IMR-90 (cell line): Measurements from ENCODE around the gene CCSER2. TPM values are rescaled to one million over a fixed set of nuclear protein-coding genes. Genes with fewer than 3 reads are reported as not detected.

Experiments used
- ATAC-seq: fragments of 200-7000 bp; cut with Tn5 transposase; 2 replicates; pipeline ENCODE4 v1.9.1; 2020; ENCODE audit warnings: low read depth, mild to moderate bottlenecking, moderate library complexity
- BruUV-seq: library from RNA; stranded (reverse); fragments of 400-500 nt; replicated peaks from 2 replicates; lab custom pipeline; 2021; lab: Mats Ljungman, UMichigan
- CTCF ChIA-PET: fragments of 300-600 bp; formaldehyde crosslinking; extraction: SDS; loops from one replicate; lab custom pipeline; 2021; ENCODE audit warnings: antibody characterized with exemption; lab: Yijun Ruan, JAX
- POLR2A ChIA-PET: fragments of 300-600 bp; sonication (Branson Sonifier 250); formaldehyde crosslinking; loops from one replicate; lab custom pipeline; 2022; ENCODE audit warnings: antibody characterized with exemption; ENCODE audit not compliant: unreplicated experiment; lab: Charles Lee
- DNase-seq: peaks from one replicate; pipeline ENCODE4 v3.0.0; 2013
- H2AFZ ChIP-seq: replicated peaks from 2 replicates; pipeline ENCODE3; 2013; ENCODE audit warnings: low read length, mild to moderate bottlenecking; ENCODE audit not compliant: poor library complexity
- H2AK5ac ChIP-seq: 2 replicates; pipeline ENCODE4 v1.6.1; 2013; ENCODE audit warnings: low read depth, low read length, inconsistent platforms
- H2AK9ac ChIP-seq: replicated peaks from 2 replicates; pipeline ENCODE3; 2013; ENCODE audit warnings: mild to moderate bottlenecking, low read depth, low read length, moderate library complexity; ENCODE audit not compliant: poor library complexity
- H2BK120ac ChIP-seq: 2 replicates; pipeline ENCODE4 v1.6.1; 2013; ENCODE audit warnings: low read depth, low read length, inconsistent platforms
- H2BK15ac ChIP-seq: 3 replicates; pipeline ENCODE4 v1.6.1; 2013; ENCODE audit warnings: low read depth, low read length, inconsistent platforms
- H2BK20ac ChIP-seq: 2 replicates; pipeline ENCODE4 v1.6.1; 2013; ENCODE audit warnings: low read depth, mild to moderate bottlenecking, inconsistent platforms, low read length, moderate library complexity
- H2BK5ac ChIP-seq: 2 replicates; pipeline ENCODE4 v1.6.1; 2013; ENCODE audit warnings: mild to moderate bottlenecking, low read depth, low read length, inconsistent platforms; ENCODE audit not compliant: poor library complexity, severe bottlenecking
- H3K14ac ChIP-seq: replicated peaks from 2 replicates; pipeline ENCODE4 v1.6.1; 2013; ENCODE audit warnings: low read depth, low read length, inconsistent platforms
- H3K18ac ChIP-seq: 2 replicates; pipeline ENCODE4 v1.6.1; 2013; ENCODE audit warnings: low read depth, low read length, control low read depth
- H3K23ac ChIP-seq: 2 replicates; pipeline ENCODE4 v1.6.1; 2013; ENCODE audit warnings: low read depth, low read length, inconsistent platforms
- H3K27ac ChIP-seq: 2 replicates; pipeline ENCODE4 v1.5.1; 2013; ENCODE audit warnings: mild to moderate bottlenecking, control low read depth, low read length; ENCODE audit not compliant: insufficient read depth
- H3K27me3 ChIP-seq: 2 replicates; pipeline ENCODE4 v1.6.1; 2013; ENCODE audit warnings: low read length; ENCODE audit not compliant: control insufficient read depth, insufficient read depth
- H3K36me3 ChIP-seq: 2 replicates; pipeline ENCODE4 v1.6.1; 2013; ENCODE audit warnings: low read length, mixed read lengths; ENCODE audit not compliant: control insufficient read depth, insufficient read depth
- H3K4ac ChIP-seq: 2 replicates; pipeline ENCODE4 v1.6.1; 2013; ENCODE audit warnings: low read depth, low read length, inconsistent platforms
- H3K4me1 ChIP-seq: 2 replicates; pipeline ENCODE4 v1.6.1; 2013; ENCODE audit warnings: low read length, mixed read lengths; ENCODE audit not compliant: control insufficient read depth, insufficient read depth
- H3K4me2 ChIP-seq: 2 replicates; pipeline ENCODE4 v1.6.1; 2013; ENCODE audit warnings: low read depth, mild to moderate bottlenecking, control low read depth, low read length, moderate library complexity
- H3K4me3 ChIP-seq: 2 replicates; pipeline ENCODE4 v1.5.1; 2013; ENCODE audit warnings: low read depth, mild to moderate bottlenecking, control low read depth, low read length, moderate library complexity; ENCODE audit not compliant: insufficient read depth
- H3K56ac ChIP-seq: 2 replicates; pipeline ENCODE4 v1.6.1; 2013; ENCODE audit warnings: low read length, inconsistent platforms; ENCODE audit not compliant: insufficient read depth; ENCODE audit errors: extremely low read depth
- H3K79me1 ChIP-seq, 2 experiments: 2 replicates each; pipeline ENCODE4 v1.6.1; 2013; ENCODE audit warnings: low read length in 2 of 2, inconsistent platforms in 1 of 2, low read depth in 1 of 2
- H3K9ac ChIP-seq: 2 replicates; pipeline ENCODE4 v1.6.1; 2013; ENCODE audit warnings: low read depth, low read length, control low read depth
- H3K9me1 ChIP-seq: 2 replicates; pipeline ENCODE4 v1.6.1; 2013; ENCODE audit warnings: low read length, inconsistent platforms; ENCODE audit not compliant: insufficient read depth
- H3K9me3 ChIP-seq: 2 replicates; pipeline ENCODE4 v1.6.1; 2013; ENCODE audit warnings: low read length; ENCODE audit not compliant: control insufficient read depth, insufficient read depth
- H4K20me1 ChIP-seq: 2 replicates; pipeline ENCODE4 v1.6.1; 2013; ENCODE audit warnings: low read length, inconsistent platforms; ENCODE audit not compliant: insufficient read depth
- H4K5ac ChIP-seq: 2 replicates; pipeline ENCODE4 v1.6.1; 2013; ENCODE audit warnings: mild to moderate bottlenecking, low read depth, low read length, control low read depth
- H4K8ac ChIP-seq, 2 experiments: 2 replicates each; pipeline ENCODE4 v1.6.1; 2013; ENCODE audit warnings: low read depth in 2 of 2, low read length in 2 of 2, control low read depth in 1 of 2, inconsistent platforms in 1 of 2
- H4K91ac ChIP-seq: 2 replicates; pipeline ENCODE4 v1.6.1; 2013; ENCODE audit warnings: low read depth, low read length, inconsistent platforms; ENCODE audit not compliant: insufficient read depth
- BHLHE40 ChIP-seq: fragments of 150-350 bp; IDR thresholded peaks from 2 replicates; pipeline ENCODE4 v1.6.1; 2016; ENCODE audit warnings: mild to moderate bottlenecking, low read depth, low read length
- CEBPB ChIP-seq: IDR thresholded peaks from 2 replicates; pipeline ENCODE4 v1.6.1; 2012; ENCODE audit warnings: low read depth, low read length, improper control_type of control experiment
- CHD1 ChIP-seq: IDR thresholded peaks from 2 replicates; pipeline ENCODE4 v1.6.1; 2012; ENCODE audit warnings: low read depth, low read length, improper control_type of control experiment
- FOS ChIP-seq: fragments of 150-350 bp; IDR thresholded peaks from 2 replicates; pipeline ENCODE4 v1.6.1; 2016; ENCODE audit warnings: low read depth, low read length
- MAFK ChIP-seq: IDR thresholded peaks from 2 replicates; pipeline ENCODE4 v1.6.1; 2012; ENCODE audit warnings: low read depth, low read length, improper control_type of control experiment
- MAZ ChIP-seq: IDR thresholded peaks from 2 replicates; pipeline ENCODE4 v1.6.1; 2012; ENCODE audit warnings: low read depth, mild to moderate bottlenecking, low read length, improper control_type of control experiment, moderate library complexity, borderline replicate concordance
- MXI1 ChIP-seq: IDR thresholded peaks from 2 replicates; pipeline ENCODE4 v1.6.1; 2012; ENCODE audit warnings: low read depth, mild to moderate bottlenecking, low read length, moderate library complexity, borderline replicate concordance
- NFE2L2 ChIP-seq: fragments of 150-350 bp; IDR thresholded peaks from 2 replicates; pipeline ENCODE4 v1.6.1; 2016; ENCODE audit warnings: low read depth, mild to moderate bottlenecking, low read length
- POLR2A ChIP-seq: IDR thresholded peaks from 2 replicates; pipeline ENCODE4 v1.6.1; 2012; ENCODE audit warnings: mild to moderate bottlenecking, low read depth, low read length
- RAD21 ChIP-seq: IDR thresholded peaks from 2 replicates; pipeline ENCODE4 v1.6.1; 2012; ENCODE audit warnings: low read length, improper control_type of control experiment
- RCOR1 ChIP-seq: IDR thresholded peaks from 2 replicates; pipeline ENCODE4 v1.6.1; 2012; ENCODE audit warnings: mild to moderate bottlenecking, low read length, improper control_type of control experiment; ENCODE audit not compliant: insufficient replicate concordance
- RFX5 ChIP-seq: IDR thresholded peaks from 2 replicates; pipeline ENCODE4 v1.8.0; 2012; ENCODE audit warnings: low read depth, mild to moderate bottlenecking, low read length, moderate library complexity
- SMC3 ChIP-seq: fragments of 150-350 bp; IDR thresholded peaks from 2 replicates; pipeline ENCODE4 v1.6.1; 2016; ENCODE audit warnings: low read depth, mild to moderate bottlenecking, antibody characterized with exemption, low read length, moderate library complexity
- WGBS, 2 experiments: methylation state at CpG; one replicate each; pipeline versions ENCODE4 v1.1.5 to v1.1.7; 2013; ENCODE audit warnings: missing lambda C conversion rate in 2 of 2; ENCODE audit not compliant: insufficient read length in 1 of 2; ENCODE audit errors: extremely low coverage in 2 of 2; 5-methylcytosine and 5-hydroxymethylcytosine counted together
- dilution Hi-C: fragments of 300-500 bp; cut with HindIII; formaldehyde crosslinking; loops from one replicate; pipeline ENCODE4 v1.14.3; 2018; ENCODE audit warnings: low sequenced_read_pairs; ENCODE audit not compliant: unreplicated experiment
- in situ Hi-C: fragments of 300-500 bp; cut with MboI; formaldehyde crosslinking; loops from 3 replicates; pipeline ENCODE4 v1.14.3; 2019; ENCODE audit warnings: low sequenced_read_pairs, inconsistent platforms, mixed read lengths
- intact Hi-C: fragments of 100-400 bp; cut with micrococcal nuclease; formaldehyde crosslinking; loops from 2 replicates; pipeline ENCODE4 v1.10.0; 2022
- polyA plus RNA-seq, 3 experiments: library from polyadenylated mRNA; depleted of rRNA; stranded (reverse); fragments of >200 nt; gene quantifications; 2 replicates each; pipeline ENCODE4 v1.2.3, GENCODE V29; 2012; ENCODE audit warnings: low replicate concordance in 1 of 3
- total RNA-seq: library from RNA; depleted of rRNA; stranded (reverse); fragments of >200 nt; gene quantifications from 2 replicates; pipeline ENCODE4 v1.2.3, GENCODE V29; 2012
- TF ChIP-seq, protein P1 (sequence below): conservative IDR thresholded peaks from 2 replicates; pipeline ENCODE4 v1.5.1; 2012; ENCODE audit warnings: mild to moderate bottlenecking, low read depth, low read length, improper control_type of control experiment
- TF ChIP-seq, protein P2 (sequence below): fragments of 150-350 bp; IDR thresholded peaks from 2 replicates; pipeline ENCODE4 v1.6.1; 2016; ENCODE audit warnings: low read depth, mild to moderate bottlenecking, low read length, moderate library complexity, borderline replicate concordance
- TF ChIP-seq, protein P3 (sequence below): fragments of 150-350 bp; IDR thresholded peaks from 2 replicates; pipeline ENCODE4 v1.6.1; 2017; ENCODE audit warnings: mild to moderate bottlenecking, antibody characterized with exemption, low read length, low read depth

CCSER2 gene
- total and polyA plus RNA-seq, 2 of the 4 experiments (the other 2 are of a cell fraction), result 20.4 to 31.7 TPM

DNA sequence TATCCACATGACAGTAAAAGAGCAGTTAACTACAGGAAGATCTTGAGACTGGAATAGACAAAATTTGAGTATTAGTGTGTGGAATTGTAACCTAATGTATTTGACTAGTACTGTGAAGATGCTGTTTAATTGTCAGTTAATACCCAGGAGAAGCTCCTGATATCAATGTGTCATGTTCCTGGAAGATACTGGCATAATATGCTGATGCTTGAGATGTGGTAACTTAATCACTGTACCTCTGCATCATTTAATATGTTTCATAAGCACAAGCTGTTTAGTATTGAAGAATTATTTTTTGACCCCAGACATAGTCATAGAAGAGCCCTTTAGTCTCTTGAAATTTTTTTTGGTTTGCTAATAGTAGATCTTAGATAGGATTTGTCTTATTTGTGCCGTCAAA is 15.4 kb downstream of the CCSER2 start:
- Histone ChIP-seq H3K23ac (no peak overlapping the region), H3K4me1 (peaks cover 5% of the 10 kb centered on the region), H2BK5ac (no peak overlapping the region), H2BK120ac (no peak overlapping the region), H2BK15ac (no peak overlapping the region), H3K27ac (no peak overlapping the region), H3K56ac (no peak overlapping the region), H3K14ac (no peak overlapping the region), H2AFZ (no peak overlapping the region), H2AK9ac (no peak overlapping the region), H3K4me3 (no peak overlapping the region), H3K4ac (no peak overlapping the region), H3K18ac (no peak overlapping the region), H3K9me3 (no peaks in the 10 kb centered on the region), H4K5ac (no peak overlapping the region), H4K8ac (no peak overlapping the region), H2AK5ac (no peak overlapping the region), H3K9ac (no peak overlapping the region), H3K36me3 (no peaks in the 10 kb centered on the region), H3K79me1 (peaks cover 7 to 36% of the 10 kb centered on the region in 2 experiments), H3K4me2 (no peak overlapping the region), H2BK20ac (no peak overlapping the region), H3K27me3 (no peaks in the 10 kb centered on the region), H3K9me1 (peaks cover 9% of the 10 kb centered on the region), H4K91ac (no peak overlapping the region), H4K20me1 (peaks cover 29% of the 10 kb centered on the region)
- no peak for ATAC-seq
- WGBS, 2 experiments, result no CpG with 5 or more reads among the region's 1 CpG
- dilution Hi-C loops, result no loop called here
- CTCF ChIA-PET, result no interaction called here
- intact Hi-C loops, result no loop called here
- no TSS peak for BruUV-seq
- TF ChIP-seq, protein P1, sequence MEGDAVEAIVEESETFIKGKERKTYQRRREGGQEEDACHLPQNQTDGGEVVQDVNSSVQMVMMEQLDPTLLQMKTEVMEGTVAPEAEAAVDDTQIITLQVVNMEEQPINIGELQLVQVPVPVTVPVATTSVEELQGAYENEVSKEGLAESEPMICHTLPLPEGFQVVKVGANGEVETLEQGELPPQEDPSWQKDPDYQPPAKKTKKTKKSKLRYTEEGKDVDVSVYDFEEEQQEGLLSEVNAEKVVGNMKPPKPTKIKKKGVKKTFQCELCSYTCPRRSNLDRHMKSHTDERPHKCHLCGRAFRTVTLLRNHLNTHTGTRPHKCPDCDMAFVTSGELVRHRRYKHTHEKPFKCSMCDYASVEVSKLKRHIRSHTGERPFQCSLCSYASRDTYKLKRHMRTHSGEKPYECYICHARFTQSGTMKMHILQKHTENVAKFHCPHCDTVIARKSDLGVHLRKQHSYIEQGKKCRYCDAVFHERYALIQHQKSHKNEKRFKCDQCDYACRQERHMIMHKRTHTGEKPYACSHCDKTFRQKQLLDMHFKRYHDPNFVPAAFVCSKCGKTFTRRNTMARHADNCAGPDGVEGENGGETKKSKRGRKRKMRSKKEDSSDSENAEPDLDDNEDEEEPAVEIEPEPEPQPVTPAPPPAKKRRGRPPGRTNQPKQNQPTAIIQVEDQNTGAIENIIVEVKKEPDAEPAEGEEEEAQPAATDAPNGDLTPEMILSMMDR, result no peak
- TF ChIP-seq, protein P2, sequence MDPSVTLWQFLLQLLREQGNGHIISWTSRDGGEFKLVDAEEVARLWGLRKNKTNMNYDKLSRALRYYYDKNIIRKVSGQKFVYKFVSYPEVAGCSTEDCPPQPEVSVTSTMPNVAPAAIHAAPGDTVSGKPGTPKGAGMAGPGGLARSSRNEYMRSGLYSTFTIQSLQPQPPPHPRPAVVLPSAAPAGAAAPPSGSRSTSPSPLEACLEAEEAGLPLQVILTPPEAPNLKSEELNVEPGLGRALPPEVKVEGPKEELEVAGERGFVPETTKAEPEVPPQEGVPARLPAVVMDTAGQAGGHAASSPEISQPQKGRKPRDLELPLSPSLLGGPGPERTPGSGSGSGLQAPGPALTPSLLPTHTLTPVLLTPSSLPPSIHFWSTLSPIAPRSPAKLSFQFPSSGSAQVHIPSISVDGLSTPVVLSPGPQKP, result no peak
- no peak for TF ChIP-seq FOS
- TF ChIP-seq, protein P3, sequence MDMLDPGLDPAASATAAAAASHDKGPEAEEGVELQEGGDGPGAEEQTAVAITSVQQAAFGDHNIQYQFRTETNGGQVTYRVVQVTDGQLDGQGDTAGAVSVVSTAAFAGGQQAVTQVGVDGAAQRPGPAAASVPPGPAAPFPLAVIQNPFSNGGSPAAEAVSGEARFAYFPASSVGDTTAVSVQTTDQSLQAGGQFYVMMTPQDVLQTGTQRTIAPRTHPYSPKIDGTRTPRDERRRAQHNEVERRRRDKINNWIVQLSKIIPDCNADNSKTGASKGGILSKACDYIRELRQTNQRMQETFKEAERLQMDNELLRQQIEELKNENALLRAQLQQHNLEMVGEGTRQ, result no peak
- no peak for TF ChIP-seq RAD21
- no peak for TF ChIP-seq RFX5
- no peak for TF ChIP-seq RCOR1
- TF ChIP-seq MAZ, result no peak
- TF ChIP-seq MAFK, result no peak
- no peak for TF ChIP-seq CEBPB
- no peak for TF ChIP-seq MXI1
- no peak for TF ChIP-seq NFE2L2
- no peak for TF ChIP-seq CHD1
- no peak for TF ChIP-seq SMC3
- no peak for TF ChIP-seq POLR2A
- TF ChIP-seq BHLHE40, result no peak
- in situ Hi-C loops, result no loop called here
- DNase-seq, result no peak
- POLR2A ChIA-PET, result interaction anchor here (1.0 kb wide), 1 partner anchor 12 kb away, joined by 9 read pairs; no protein-coding TSS in a partner anchor
